WI38 (cell line): Measurements from ENCODE around the gene NPC2.
"Not testable (repeated sequence)": the region's sequence is repeated elsewhere in the genome, so short reads cannot be mapped to it uniquely, and the experiment has no call there.

Experiments used
- H3K4me3 ChIP-seq: 2 replicates; pipeline ENCODE4 v1.5.1; 2011; ENCODE audit warnings: low read depth, mild to moderate bottlenecking, control low read depth, low read length
- CTCF ChIP-seq: IDR thresholded peaks from 2 replicates; pipeline ENCODE4 v1.5.1; 2012; ENCODE audit warnings: low read depth, mild to moderate bottlenecking, control low read depth, low read length

Gene NPC2

GRCh38 chr14:74456684-74457564 is 36.2 kb downstream of the NPC2 start:
- TF ChIP-seq CTCF: no peak
- no peak overlapping the region for H3K4me3 ChIP-seq

- H3K4me3 ChIP-seq: not testable (repeated sequence)
These were observed 38.7 kb downstream of the NPC2 start for GRCh38 chr14:74454397-74454796.

GRCh38 chr14:74444866-74445265 is 48.2 kb downstream of the NPC2 start:
- no peak for TF ChIP-seq CTCF
- no peak overlapping the region for H3K4me3 ChIP-seq

GRCh38 chr14:74442757-74443156 is 50.3 kb downstream of the NPC2 start:
- H3K4me3 ChIP-seq: no peak overlapping the region
- no peak for TF ChIP-seq CTCF

GRCh38 chr14:74441113-74441512 is 52.0 kb downstream of the NPC2 start:
- no peak for TF ChIP-seq CTCF
- no peak overlapping the region for H3K4me3 ChIP-seq

- no peak overlapping the region for H3K4me3 ChIP-seq
- no peak for TF ChIP-seq CTCF
These were observed 54.7 kb downstream of the NPC2 start for GRCh38 chr14:74438351-74438915.

GRCh38 chr14:74437496-74438053 is 55.5 kb downstream of the NPC2 start:
- H3K4me3 ChIP-seq: no peak overlapping the region
- TF ChIP-seq CTCF: no peak
